NB4 (cell line): ENCODE measurements around the gene M1AP.

ENCODE experiments used
- POLR2A ChIP-seq: IDR thresholded peaks from 2 replicates; pipeline ENCODE4 v1.6.1; 2011; ENCODE audit warnings: mild to moderate bottlenecking; ENCODE audit not compliant: insufficient read length; ENCODE audit errors: extremely low read depth
- TF ChIP-seq, protein P1 (sequence below): IDR thresholded peaks from one replicate; pipeline ENCODE4 v1.5.1; 2012; ENCODE audit warnings: low read depth, low read length

DNA sequence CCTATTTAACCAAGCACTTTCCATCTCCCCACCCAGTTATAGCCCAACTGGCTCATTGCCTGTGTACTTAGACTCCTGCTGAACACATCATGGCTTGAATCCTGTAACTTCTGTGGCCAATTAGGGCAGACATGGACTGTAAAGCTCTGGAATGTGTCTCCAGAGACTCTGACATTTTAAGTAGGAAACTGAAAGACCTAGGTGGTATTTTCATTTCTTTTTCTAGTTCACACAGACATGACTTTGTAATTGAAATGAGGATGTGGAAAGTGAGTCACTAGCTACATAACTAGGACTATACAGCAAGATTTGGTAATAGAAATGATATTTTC, 81.4 kb downstream of the M1AP start:
- TF ChIP-seq POLR2A = no peak
- TF ChIP-seq, protein P1, sequence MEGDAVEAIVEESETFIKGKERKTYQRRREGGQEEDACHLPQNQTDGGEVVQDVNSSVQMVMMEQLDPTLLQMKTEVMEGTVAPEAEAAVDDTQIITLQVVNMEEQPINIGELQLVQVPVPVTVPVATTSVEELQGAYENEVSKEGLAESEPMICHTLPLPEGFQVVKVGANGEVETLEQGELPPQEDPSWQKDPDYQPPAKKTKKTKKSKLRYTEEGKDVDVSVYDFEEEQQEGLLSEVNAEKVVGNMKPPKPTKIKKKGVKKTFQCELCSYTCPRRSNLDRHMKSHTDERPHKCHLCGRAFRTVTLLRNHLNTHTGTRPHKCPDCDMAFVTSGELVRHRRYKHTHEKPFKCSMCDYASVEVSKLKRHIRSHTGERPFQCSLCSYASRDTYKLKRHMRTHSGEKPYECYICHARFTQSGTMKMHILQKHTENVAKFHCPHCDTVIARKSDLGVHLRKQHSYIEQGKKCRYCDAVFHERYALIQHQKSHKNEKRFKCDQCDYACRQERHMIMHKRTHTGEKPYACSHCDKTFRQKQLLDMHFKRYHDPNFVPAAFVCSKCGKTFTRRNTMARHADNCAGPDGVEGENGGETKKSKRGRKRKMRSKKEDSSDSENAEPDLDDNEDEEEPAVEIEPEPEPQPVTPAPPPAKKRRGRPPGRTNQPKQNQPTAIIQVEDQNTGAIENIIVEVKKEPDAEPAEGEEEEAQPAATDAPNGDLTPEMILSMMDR = no peak
